Measurements from ENCODE around the gene ADAM23. TPM values are rescaled to one million over a fixed set of nuclear protein-coding genes. Genes with fewer than 3 reads are reported as not detected.

The ADAM23 gene
- total and polyA plus RNA-seq, 2 of the 13 experiments (the other 11 are each of a cell fraction or from before 2014, with no cell fraction given), result 0.04 TPM; not detected in 1

DNA sequence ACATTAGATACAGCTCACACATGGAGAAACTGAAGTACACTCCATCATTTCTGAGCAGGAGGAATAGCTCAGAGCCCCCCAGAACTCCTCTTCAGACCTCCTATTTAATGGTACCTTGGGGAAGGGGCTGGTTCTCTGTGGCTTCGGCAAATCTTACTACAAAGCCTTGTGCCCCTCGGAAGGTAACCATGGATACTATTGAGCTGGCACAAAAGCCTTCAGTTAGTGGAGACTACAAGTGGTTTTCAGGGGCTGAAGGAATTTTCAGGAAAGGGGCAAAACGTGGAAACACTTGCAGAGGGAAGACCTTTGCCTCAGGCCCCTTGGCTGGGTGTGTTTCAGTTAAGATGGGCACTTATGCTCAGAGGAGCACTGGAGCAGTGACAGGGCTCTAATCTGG lies 197.9 kb downstream of the ADAM23 start:
- no peak for ATAC-seq
- no peak overlapping the region for H3K27ac ChIP-seq (ENCODE audit: extremely low read length, insufficient read depth, low read length)
- POLR2A ChIA-PET, result no interaction called here

More for the DNA sequence above, 197.9 kb downstream of the ADAM23 start:
- H3K27me3 ChIP-seq (ENCODE audit: control insufficient read depth in 1 of 2, insufficient read depth in 2 of 2, low read length in 2 of 2), result no peaks in the 10 kb centered on the region
- in situ Hi-C loops (cut with HindIII; ENCODE audit: extremely low pct_ligation_motif_present, low pct_unique_long_range_greater_than_20kb), result no loop called here
- H3K4me3 ChIP-seq (replicated peaks in 1 of 3; ENCODE audit: insufficient read depth in 1 of 3, low read depth in 2 of 3, low read length in 3 of 3), result no peak overlapping the region
- no TSS peak for BruUV-seq (replicated peaks)
- DNase-seq (ENCODE audit: low spot score), result no peak
- H3K36me3 ChIP-seq (replicated peaks in 1 of 2; ENCODE audit: control insufficient read depth in 1 of 2, insufficient read depth in 2 of 2, low read length in 2 of 2), result no peaks in the 10 kb centered on the region
- no peaks in the 10 kb centered on the region for H3K79me2 ChIP-seq (ENCODE audit: insufficient read depth, low read length)
- no peak overlapping the region for H3K9ac ChIP-seq (ENCODE audit: insufficient read depth, low read depth, low read length)
- no peaks in the 10 kb centered on the region for H3K9me3 ChIP-seq (ENCODE audit: low read length)
- CTCF ChIA-PET (ENCODE audit: low intra/inter-chr PET ratio, low total read pairs), result no interaction called here
- H3K4me1 ChIP-seq (ENCODE audit: insufficient read depth, low read length), result no peaks in the 10 kb centered on the region
- FAIRE-seq, result no peak
- TF ChIP-seq MXD1 (CRISPR knock-in tag; IDR thresholded peaks at IDR 0.05), result no peak
- TF ChIP-seq, protein P1, sequence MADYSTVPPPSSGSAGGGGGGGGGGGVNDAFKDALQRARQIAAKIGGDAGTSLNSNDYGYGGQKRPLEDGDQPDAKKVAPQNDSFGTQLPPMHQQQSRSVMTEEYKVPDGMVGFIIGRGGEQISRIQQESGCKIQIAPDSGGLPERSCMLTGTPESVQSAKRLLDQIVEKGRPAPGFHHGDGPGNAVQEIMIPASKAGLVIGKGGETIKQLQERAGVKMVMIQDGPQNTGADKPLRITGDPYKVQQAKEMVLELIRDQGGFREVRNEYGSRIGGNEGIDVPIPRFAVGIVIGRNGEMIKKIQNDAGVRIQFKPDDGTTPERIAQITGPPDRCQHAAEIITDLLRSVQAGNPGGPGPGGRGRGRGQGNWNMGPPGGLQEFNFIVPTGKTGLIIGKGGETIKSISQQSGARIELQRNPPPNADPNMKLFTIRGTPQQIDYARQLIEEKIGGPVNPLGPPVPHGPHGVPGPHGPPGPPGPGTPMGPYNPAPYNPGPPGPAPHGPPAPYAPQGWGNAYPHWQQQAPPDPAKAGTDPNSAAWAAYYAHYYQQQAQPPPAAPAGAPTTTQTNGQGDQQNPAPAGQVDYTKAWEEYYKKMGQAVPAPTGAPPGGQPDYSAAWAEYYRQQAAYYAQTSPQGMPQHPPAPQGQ (CRISPR knock-in tag; IDR thresholded peaks at IDR 0.05; ENCODE audit: borderline replicate concordance), result no peak
- no peak for TF ChIP-seq ZBTB10 (CRISPR knock-in tag; IDR thresholded peaks at IDR 0.05; ENCODE audit: borderline replicate concordance)
- peak; percentile 10; the same call in 1 of the 2 replicates for TF ChIP-seq RFX1 (IDR thresholded peaks at IDR 0.05)
- no peak for TF ChIP-seq MXI1 (IDR thresholded peaks at IDR 0.05; ENCODE audit: borderline replicate concordance, low read depth, low read length)
- TF ChIP-seq ZFP91 (CRISPR knock-in tag; IDR thresholded peaks at IDR 0.05; ENCODE audit: borderline replicate concordance), result no peak
- intact Hi-C loops (cut with micrococcal nuclease; ENCODE audit: unreplicated experiment), result no loop called here
- H3K4me2 ChIP-seq (ENCODE audit: low read depth, low read length), result no peak overlapping the region
- WGBS (ENCODE audit: low lambda C conversion rate), result 11% methylated on average over 3 of the region's 3 CpGs
- no peak overlapping the region for H2AFZ ChIP-seq (ENCODE audit: low read length)
- H4K20me1 ChIP-seq (ENCODE audit: insufficient read depth, low read length), result no peaks in the 10 kb centered on the region

Measured in HepG2 (cell line).